ENCODE results near the gene ALG12.

Gene ALG12

GRCh38 chr22:49917974-49918910 is at the start of gene ALG12, which contains the start of gene CRELD2:
ALG12 (minus strand) TSS chr22:49918438; CDS start chr22:49913765, 4,673 bp downstream.
CRELD2 (plus strand) TSS chr22:49918634; CDS start chr22:49918770, 136 bp downstream.
- Histone ChIP-seq H3K9me2 (ENCODE audit: low read depth, low read length) (no peaks in the 10 kb centered on the region), H3K27ac (ENCODE audit: low read depth, low read length, poor library complexity, severe bottlenecking) (peak within 1 kb of the TSS; percentile 46), H3K4me3 (ENCODE audit: low read depth, low read length, poor library complexity, severe bottlenecking) (peak within 1 kb of the TSS; percentile 92), H2AFZ (ENCODE audit: low read length) (no peak within 1 kb of the TSS), H3K79me2 (ENCODE audit: insufficient read depth, low read length) (peaks cover 3% of the 10 kb centered on the region; the same call in 1 of the 2 replicates), H3K36me3 (ENCODE audit: insufficient read depth, low read length) (peaks cover 28% of the 10 kb centered on the region; the same call in 1 of the 2 replicates), H3K9ac (ENCODE audit: low read length) (peak within 1 kb of the TSS; percentile 90), H4K20me1 (ENCODE audit: insufficient read depth, low read length) (no peaks in the 10 kb centered on the region), H3K4me1 (ENCODE audit: insufficient read depth, low read length, severe bottlenecking) (peaks cover 52% of the 10 kb centered on the region), H3K9me3 (ENCODE audit: low read length) (no peaks in the 10 kb centered on the region), H3K4me2 (ENCODE audit: low read length) (peak within 1 kb of the TSS; percentile 99), H3F3A (ENCODE audit: insufficient read depth, low read length) (no peaks in the 10 kb centered on the region), H3K27me3 (ENCODE audit: insufficient read depth, low read length) (no peaks in the 10 kb centered on the region)
- TF ChIP-seq, protein P1, sequence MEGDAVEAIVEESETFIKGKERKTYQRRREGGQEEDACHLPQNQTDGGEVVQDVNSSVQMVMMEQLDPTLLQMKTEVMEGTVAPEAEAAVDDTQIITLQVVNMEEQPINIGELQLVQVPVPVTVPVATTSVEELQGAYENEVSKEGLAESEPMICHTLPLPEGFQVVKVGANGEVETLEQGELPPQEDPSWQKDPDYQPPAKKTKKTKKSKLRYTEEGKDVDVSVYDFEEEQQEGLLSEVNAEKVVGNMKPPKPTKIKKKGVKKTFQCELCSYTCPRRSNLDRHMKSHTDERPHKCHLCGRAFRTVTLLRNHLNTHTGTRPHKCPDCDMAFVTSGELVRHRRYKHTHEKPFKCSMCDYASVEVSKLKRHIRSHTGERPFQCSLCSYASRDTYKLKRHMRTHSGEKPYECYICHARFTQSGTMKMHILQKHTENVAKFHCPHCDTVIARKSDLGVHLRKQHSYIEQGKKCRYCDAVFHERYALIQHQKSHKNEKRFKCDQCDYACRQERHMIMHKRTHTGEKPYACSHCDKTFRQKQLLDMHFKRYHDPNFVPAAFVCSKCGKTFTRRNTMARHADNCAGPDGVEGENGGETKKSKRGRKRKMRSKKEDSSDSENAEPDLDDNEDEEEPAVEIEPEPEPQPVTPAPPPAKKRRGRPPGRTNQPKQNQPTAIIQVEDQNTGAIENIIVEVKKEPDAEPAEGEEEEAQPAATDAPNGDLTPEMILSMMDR (IDR thresholded peaks at IDR 0.05; ENCODE audit: low read length), result no peak
- no peak for TF ChIP-seq EZH2 (IDR thresholded peaks at IDR 0.05; ENCODE audit: borderline replicate concordance, low read length)

DNA sequence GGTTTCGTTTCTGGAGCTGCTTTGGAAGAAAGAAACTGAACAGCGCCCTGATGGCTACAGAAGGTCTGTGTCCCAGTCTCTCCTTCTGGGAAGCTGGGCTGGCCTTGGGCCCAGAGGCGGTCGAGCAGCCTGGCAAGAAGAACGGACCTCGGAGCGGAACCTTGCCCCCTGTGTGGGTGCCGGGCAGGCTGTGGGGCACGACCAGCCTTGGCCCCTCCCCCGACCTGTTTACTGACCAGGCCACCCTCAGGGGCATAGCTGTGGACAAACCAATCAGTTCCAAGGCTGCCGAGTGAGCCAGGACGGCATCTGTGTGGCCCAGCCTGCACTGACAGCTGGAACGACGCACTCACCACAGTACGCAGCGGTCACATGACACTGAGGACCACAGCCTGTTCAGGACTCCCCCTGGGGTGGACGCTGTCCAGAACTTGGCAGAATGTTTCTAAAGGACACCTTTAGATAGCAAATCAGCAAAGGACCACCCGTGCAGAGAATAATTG is 49.5 kb upstream of the ALG12 start:
- Histone ChIP-seq H3K4me1 (ENCODE audit: insufficient read depth, low read length, severe bottlenecking) (peaks cover 18% of the 10 kb centered on the region), H3F3A (ENCODE audit: insufficient read depth, low read length) (0 out of 2 replicates have a peak, but pooled peaks cover 3% of the 10 kb centered on the region), H3K4me2 (ENCODE audit: low read length) (no peak overlapping the region), H3K9me2 (ENCODE audit: low read depth, low read length) (no peaks in the 10 kb centered on the region), H3K27me3 (ENCODE audit: insufficient read depth, low read length) (no peaks in the 10 kb centered on the region), H3K9me3 (ENCODE audit: low read length) (no peaks in the 10 kb centered on the region), H3K79me2 (ENCODE audit: insufficient read depth, low read length) (no peaks in the 10 kb centered on the region), H3K4me3 (ENCODE audit: low read depth, low read length, poor library complexity, severe bottlenecking) (no peak overlapping the region), H3K27ac (ENCODE audit: low read depth, low read length, poor library complexity, severe bottlenecking) (no peak overlapping the region), H3K9ac (ENCODE audit: low read length) (no peak overlapping the region), H3K36me3 (ENCODE audit: insufficient read depth, low read length) (peaks cover 28% of the 10 kb centered on the region), H4K20me1 (ENCODE audit: insufficient read depth, low read length) (no peaks in the 10 kb centered on the region), H2AFZ (ENCODE audit: low read length) (no peak overlapping the region)
- TF ChIP-seq EZH2 (IDR thresholded peaks at IDR 0.05; ENCODE audit: borderline replicate concordance, low read length), result no peak
- TF ChIP-seq, protein P1 (IDR thresholded peaks at IDR 0.05; ENCODE audit: low read length), result no peak

DNA sequence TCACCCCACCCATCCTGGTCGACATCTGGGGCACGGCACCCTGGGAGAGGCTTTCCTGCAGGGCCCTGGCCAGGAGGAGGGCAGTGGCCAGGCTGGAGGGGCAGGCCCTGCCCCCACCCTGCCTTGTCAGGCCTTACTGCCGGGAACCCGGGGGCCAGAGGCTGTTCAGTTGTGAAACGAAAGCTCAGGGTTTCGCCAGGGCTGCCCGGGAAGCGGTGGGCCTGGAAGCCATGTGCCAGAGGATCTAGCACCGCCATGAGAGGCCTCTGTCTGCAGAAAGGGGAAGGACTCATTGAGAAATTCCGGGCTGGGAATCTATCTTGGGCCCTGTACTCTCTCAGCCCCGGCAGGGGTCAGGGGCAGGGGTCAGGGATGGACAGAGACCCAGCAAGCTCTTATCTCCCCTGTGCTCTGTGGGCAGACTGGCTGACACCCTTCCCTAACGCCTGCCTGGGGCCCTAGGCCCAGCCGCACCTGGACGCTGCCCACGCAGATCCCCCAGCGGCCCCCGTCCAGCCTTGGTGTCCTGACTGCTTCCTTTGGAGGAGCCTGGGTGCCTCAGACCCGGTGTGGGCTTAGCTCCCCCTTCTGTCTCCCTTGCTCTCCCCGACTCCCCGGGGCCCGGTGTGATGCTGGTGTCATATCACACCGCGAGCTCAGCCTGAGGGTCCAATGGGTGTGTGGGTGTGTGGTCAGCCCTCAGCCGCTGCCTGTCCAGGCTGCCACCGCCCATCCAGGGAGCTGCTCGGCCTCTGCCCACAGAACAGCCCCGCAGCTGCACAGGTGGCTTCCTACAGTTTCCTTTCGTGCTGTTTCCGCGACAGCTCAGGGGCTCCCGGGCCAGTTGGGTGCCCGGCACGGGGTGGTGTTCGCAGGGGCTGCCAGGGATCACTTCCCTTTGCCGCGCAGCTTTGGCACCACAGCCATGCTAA is 48.8 kb upstream of the ALG12 start:
- H3K27me3 ChIP-seq (ENCODE audit: insufficient read depth, low read length), result no peaks in the 10 kb centered on the region
- H3K4me1 ChIP-seq (ENCODE audit: insufficient read depth, low read length, severe bottlenecking), result peaks cover 24% of the 10 kb centered on the region
- H3F3A ChIP-seq (ENCODE audit: insufficient read depth, low read length), result 0 out of 2 replicates have a peak, but pooled peaks cover 3% of the 10 kb centered on the region
- peaks cover 32% of the 10 kb centered on the region for H3K36me3 ChIP-seq (ENCODE audit: insufficient read depth, low read length)
- no peak overlapping the region for H2AFZ ChIP-seq (ENCODE audit: low read length)
- no peak overlapping the region for H3K9ac ChIP-seq (ENCODE audit: low read length)
- TF ChIP-seq EZH2 (IDR thresholded peaks at IDR 0.05; ENCODE audit: borderline replicate concordance, low read length), result no peak
- TF ChIP-seq, protein P1 (IDR thresholded peaks at IDR 0.05; ENCODE audit: low read length), result no peak
- H3K79me2 ChIP-seq (ENCODE audit: insufficient read depth, low read length), result no peaks in the 10 kb centered on the region
- no peaks in the 10 kb centered on the region for H3K9me2 ChIP-seq (ENCODE audit: low read depth, low read length)
- no peak overlapping the region for H3K4me3 ChIP-seq (ENCODE audit: low read depth, low read length, poor library complexity, severe bottlenecking)
- no peaks in the 10 kb centered on the region for H4K20me1 ChIP-seq (ENCODE audit: insufficient read depth, low read length)
- no peaks in the 10 kb centered on the region for H3K9me3 ChIP-seq (ENCODE audit: low read length)
- H3K4me2 ChIP-seq (ENCODE audit: low read length), result no peak overlapping the region
- no peak overlapping the region for H3K27ac ChIP-seq (ENCODE audit: low read depth, low read length, poor library complexity, severe bottlenecking)
